Endothelial cell of hepatic sinusoid (primary cell): ENCODE measurements around the gene XIRP1.
"Not testable (repeated sequence)": the region's sequence is repeated elsewhere in the genome, so short reads cannot be mapped to it uniquely, and the experiment has no call there.

Experiments used
- in situ Hi-C: cut with HindIII; loops from 2 replicates; pipeline ENCODE4 v1.10.0; 2017; ENCODE audit warnings: low sequenced_read_pairs

The XIRP1 gene, protein sequence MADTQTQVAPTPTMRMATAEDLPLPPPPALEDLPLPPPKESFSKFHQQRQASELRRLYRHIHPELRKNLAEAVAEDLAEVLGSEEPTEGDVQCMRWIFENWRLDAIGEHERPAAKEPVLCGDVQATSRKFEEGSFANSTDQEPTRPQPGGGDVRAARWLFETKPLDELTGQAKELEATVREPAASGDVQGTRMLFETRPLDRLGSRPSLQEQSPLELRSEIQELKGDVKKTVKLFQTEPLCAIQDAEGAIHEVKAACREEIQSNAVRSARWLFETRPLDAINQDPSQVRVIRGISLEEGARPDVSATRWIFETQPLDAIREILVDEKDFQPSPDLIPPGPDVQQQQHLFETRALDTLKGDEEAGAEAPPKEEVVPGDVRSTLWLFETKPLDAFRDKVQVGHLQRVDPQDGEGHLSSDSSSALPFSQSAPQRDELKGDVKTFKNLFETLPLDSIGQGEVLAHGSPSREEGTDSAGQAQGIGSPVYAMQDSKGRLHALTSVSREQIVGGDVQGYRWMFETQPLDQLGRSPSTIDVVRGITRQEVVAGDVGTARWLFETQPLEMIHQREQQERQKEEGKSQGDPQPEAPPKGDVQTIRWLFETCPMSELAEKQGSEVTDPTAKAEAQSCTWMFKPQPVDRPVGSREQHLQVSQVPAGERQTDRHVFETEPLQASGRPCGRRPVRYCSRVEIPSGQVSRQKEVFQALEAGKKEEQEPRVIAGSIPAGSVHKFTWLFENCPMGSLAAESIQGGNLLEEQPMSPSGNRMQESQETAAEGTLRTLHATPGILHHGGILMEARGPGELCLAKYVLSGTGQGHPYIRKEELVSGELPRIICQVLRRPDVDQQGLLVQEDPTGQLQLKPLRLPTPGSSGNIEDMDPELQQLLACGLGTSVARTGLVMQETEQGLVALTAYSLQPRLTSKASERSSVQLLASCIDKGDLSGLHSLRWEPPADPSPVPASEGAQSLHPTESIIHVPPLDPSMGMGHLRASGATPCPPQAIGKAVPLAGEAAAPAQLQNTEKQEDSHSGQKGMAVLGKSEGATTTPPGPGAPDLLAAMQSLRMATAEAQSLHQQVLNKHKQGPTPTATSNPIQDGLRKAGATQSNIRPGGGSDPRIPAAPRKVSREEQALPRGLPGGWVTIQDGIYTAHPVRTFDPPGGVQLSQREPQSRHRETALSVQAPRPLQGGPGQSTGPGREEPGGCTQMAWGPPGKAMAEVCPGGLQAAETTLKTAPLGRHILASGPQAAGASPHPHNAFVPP (N-terminal part only)

DNA sequence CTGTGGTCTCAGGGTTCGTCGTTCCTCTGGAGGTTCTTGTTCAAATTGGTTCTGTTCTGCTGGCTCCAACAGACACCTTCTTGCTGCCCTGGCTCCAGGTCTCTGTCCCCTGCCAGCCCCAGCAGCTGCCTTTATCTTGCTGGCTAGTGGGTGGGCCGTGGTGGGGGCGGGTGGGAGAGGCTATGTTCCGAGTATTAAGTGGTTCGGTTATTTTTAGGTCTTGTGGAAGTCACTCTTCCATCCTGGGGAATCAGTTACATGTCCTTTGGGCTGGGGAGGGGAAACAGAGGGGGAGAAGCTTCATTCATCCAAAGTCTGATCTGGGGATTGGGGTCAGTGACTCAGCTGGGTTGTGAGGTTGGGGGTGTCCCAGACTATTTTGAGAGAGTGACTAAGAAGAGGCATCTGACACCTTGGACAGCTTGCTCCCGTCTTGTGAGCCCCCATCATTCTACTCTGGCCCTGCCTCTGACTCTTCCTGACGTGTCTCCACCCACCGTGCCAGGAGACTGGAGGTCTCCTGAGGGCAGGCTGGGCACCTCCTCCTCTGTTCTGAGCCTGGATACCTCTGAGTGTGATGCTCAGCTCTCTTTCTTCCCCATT lies at the start of gene XIRP1:
Gene XIRP1 (minus strand): TSS at position 106 of the 603 bp plus-strand sequence. CDS start 3,150 bp downstream, outside the sequence.
- in situ Hi-C loops: loop anchor here (5.0 kb wide), 3 partner anchors 85 to 110 kb away; partner anchors contain the start of genes CX3CR1, GORASP1 and TTC21A

DNA sequence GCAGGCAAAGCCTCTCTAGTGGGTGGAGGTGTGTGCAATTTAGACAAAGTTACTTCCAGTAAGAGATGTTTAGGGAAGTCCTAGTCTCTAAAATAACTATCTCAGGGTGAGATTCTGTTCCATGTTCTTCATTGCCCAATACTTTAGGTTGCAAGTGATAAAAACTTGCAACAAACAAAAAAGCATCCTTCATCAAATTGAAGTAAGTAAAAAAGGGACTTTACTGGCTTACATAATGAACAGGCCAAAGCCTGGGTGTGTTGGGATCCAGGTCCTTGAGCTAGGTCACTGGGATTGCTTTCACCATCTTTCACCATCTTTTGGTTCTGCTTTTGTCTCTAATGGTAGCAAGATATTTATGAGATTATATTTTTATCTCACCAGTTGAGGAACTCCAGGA lies 49.2 kb upstream of the XIRP1 start:
- in situ Hi-C loops: no loop called here

DNA sequence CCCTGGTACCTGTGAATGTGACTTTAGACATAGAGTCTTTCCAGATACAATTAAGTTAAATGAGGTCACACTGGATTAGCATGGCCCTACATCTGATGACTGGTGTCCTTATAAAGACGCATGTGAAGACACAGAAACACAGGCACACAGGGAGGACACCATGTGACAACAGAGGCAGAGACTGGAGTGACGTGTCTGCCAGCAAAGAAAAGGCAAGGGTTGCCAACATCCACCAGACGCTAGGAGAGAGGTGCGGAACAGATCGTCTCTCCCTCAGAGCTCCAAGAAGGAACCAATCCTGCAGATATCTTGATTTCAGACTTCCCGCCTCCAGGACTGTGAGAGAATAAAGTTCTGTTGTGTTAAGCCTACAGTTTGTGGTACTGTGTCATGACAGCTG lies 44.6 kb upstream of the XIRP1 start:
- in situ Hi-C loops: no loop called here

DNA sequence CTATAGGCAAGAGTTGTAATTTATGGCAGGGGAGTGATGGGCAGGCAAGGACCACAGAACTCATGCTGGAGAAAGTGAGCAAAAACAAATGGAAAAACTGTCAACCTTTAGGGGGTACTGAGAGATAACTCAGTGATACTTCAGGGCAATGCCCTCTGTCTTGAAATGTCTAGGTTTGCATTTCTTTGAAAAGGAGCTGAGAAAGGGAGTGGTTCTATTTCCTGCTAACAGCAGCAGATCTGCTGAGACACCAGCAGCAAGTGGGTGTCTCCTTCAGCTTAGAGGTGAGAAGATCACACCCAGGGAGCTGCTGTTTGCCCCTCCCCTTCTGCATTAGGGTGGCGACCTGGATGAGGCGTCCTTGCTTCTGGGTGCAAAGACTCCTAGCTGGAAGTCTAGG lies 42.3 kb upstream of the XIRP1 start:
- in situ Hi-C loops: no loop called here

DNA sequence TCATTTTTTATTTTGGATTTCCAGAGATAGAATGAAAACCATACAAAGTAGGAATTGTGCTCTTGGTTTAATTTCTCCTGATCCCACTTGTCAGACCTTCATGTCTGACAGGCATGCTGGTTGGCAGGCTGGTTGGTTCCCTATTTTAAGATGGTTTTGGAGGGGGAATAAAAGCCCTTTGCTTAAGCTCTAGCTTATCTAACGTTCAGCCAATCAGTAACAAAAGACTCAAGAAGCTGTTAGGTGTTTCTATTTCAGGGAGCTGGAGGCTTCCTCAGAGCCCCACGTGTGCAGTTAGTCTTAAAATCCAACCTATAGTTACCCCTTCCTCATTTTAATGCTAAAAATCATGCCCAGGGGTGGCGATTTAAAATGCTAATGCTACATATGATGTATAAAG lies 40.5 kb upstream of the XIRP1 start:
- in situ Hi-C loops: no loop called here

DNA sequence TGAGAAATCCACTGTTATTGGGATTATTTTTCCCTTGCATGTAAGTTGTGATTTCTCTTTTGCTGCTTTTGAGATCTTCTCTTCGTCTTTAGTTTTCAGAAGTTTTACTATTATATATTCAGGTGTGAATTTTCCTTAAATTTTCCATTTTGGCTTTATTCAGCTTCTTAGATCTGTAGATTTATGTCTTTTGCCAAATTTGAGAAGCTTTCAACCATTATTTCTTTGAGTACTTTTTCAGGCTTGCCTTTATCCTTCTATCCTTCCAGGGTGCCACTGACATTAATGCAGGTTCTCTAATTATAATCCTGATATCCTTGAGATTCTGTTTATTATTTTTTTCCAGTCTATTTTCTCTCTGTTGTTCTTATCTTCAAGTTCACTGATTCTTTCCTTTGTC lies 38.1 kb upstream of the XIRP1 start:
- in situ Hi-C loops: no loop called here

DNA sequence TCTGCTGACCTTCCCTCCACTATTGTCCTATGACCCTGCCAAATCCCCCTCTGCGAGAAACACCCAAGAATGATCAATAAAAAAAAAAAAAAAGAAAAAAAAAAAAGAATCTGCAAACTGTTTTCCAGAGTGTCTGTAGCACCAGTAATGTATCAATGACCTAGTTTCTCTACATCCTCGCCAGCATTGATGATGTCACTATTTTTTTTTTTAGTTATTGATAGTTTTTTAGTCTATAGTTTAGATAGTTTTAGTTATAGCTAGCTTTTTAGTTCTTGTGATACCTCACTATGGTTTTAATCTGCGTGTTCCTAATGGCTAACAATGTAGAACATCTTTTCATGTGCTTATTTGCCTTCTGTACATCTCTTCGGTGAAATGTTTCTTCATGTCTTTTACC lies 36.1 kb upstream of the XIRP1 start:
- in situ Hi-C loops: no loop called here

DNA sequence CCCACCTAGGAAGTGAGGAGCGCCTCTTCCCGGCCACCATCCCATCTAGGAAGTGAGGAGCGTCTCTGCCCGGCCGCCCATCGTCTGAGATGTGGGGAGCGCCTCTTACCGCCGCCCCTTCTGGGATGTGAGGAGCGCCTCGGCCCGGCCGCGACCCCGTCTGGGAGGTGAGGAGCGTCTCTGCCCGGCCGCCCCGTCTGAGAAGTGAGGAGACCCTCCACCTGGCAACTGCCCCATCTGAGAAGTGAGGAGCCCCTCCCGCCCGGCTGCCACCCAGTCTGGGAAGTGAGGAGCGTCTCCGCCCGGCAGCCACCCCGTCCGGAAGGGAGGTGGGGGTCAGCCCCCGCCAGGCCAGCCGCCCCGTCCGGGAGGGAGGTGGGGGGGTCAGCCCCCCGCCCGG lies 35.2 kb upstream of the XIRP1 start:
- in situ Hi-C loops: not testable (repeated sequence)

DNA sequence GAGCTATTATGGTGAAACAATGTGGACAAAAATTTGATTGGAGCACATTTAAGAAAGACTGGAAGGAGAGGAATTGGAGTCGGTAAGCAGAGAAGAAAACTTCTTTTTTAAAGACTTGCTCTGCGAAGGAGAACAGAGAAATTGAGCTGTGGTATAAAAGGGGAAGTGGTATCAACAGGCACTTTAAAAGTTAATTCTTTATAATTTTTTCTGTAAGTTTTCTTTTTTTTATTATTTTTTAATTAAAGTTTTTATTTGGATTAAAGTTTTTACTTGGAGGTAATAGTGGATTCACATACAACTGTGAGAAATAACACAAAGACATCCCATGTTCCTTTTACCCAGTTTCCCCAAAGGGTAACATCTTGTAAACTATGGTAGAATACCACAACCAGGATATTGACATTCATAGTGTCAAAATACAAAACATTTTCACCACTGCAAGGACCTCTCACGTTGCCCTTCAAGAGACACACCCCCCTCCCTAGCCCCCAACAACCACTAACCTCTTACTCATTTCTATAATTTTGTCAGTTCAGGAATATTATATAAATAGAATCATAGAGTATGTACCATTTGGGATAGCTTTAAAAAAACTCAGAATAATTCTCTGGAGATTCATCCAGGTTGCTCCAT lies 33.8 kb upstream of the XIRP1 start:
- in situ Hi-C loops: no loop called here

DNA sequence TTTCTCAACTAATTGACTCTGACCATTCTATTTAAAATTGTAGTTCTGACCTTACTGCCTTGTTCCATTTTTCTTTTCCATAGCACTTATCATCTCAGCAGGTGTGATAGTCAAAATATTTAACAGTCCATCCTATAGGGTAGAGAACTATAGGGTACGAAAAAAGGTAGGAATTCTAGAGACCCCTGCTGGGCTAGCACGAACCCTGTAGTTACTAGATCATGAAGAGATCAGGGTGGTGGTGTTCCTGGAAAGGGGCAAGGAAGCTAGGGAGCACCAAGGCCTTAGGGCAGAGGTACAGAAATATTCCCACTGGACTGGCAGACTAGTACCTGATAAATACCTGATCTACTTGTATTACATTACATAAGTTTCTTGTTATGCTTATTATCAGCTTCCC lies 31.9 kb upstream of the XIRP1 start:
- in situ Hi-C loops: no loop called here

DNA sequence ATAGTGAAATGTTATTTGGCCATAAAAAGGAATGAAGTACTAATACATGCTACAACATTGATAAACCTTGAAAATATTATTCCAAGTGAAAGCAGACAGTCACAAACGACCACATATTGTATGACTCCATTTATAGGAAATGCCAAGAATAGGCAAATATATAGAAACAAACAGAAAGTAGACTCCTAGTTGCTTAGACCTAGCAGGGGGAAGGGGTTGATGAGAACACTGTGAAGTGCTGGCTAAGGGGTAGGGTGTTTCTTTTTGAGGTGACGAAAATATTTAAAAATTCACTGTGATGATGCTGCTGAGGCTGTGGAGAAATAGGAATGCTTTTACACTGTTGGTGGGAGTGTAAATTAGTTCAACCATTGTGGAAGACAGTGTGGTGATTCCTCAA lies 30.5 kb upstream of the XIRP1 start:
- in situ Hi-C loops: no loop called here

DNA sequence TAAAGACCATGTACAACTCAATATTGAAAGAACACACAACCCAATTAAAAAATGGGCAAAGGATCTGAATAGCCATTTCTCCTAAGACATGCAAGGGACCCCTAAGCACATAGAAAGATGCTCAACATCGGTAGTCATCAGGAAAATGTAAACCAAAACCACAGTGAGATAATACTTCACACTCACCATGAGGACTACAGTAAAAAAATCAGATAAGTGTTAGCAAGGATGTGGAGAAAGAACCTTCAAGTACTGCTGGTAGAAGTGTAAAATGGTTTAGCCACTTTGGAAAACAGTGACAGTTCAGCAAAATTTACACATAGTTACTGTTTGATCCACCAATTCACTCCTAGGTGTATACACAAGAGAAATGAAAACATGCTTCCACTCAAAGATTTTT lies 30.1 kb upstream of the XIRP1 start:
- in situ Hi-C loops: no loop called here

DNA sequence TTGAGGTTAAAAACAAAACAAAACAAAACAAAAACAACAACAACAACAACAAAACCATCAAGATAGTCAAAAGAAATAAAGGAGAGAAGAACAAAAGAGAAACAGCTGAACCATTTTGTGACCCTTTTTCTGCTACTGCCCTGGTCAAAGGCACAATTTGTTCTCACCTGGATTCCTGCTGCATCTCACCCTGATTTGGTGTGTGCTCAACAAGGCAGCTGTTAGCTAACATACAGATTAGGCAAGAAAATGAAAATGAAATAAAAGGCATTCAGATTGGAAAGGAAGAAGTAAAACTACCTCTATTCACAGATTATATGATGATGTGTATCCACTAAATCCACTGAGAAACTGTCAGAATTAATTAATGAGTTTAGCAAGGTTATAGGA lies 28.7 kb upstream of the XIRP1 start:
- in situ Hi-C loops: no loop called here

DNA sequence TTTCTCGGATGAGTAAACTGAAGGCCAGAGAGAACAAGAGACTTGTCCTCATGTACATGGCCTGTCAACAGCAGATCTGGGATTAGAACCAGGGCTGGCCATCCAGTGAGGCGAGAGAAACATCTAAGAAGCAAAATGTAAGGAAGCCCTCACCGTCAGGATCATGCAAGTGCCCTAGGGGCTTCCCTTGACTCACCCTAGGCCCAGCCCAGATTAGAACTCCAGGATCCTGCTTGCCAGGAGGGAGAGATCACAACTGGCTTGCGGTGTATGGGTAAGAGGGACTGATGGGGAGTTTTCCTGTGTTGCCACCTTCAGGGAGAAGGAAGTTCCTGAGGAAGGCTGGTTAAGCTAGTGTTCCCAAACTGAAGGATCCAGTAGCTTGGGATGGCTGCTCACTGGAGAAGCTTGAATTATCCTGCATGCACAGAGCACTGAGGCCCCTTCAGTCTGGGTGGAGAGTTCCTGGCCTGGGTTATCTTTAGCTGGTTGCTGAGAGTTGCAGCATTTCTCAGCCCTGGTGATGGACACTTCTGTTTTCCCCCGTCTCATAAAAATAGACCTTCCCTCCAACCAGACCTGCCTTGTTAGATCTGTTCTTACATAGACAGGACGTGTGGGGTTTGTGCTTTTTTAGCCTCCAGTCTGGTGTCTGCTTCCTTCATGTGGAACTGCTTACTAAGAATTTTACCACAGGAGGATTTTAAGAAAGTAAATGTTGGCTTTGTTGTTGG lies 28.2 kb upstream of the XIRP1 start:
- in situ Hi-C loops: no loop called here

DNA sequence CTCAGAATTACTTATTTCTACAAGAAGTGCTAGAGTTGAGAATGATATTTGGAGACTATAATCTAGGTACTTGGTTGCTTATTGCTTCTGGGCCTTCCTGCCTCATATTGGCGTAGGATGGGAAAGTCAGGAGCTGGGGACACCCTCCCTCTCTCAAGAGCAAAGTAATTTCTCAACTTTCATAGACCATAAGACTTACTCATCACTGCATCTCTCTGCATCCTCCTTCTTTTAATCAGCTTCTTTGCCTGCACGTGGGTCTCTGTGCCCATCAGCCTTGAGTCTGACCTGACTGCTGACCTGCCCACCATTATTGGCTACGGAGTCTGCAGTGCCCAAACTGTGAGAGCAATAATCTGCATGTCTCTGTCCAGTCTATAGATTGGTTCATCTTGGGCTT lies 27.3 kb upstream of the XIRP1 start:
- in situ Hi-C loops: no loop called here

DNA sequence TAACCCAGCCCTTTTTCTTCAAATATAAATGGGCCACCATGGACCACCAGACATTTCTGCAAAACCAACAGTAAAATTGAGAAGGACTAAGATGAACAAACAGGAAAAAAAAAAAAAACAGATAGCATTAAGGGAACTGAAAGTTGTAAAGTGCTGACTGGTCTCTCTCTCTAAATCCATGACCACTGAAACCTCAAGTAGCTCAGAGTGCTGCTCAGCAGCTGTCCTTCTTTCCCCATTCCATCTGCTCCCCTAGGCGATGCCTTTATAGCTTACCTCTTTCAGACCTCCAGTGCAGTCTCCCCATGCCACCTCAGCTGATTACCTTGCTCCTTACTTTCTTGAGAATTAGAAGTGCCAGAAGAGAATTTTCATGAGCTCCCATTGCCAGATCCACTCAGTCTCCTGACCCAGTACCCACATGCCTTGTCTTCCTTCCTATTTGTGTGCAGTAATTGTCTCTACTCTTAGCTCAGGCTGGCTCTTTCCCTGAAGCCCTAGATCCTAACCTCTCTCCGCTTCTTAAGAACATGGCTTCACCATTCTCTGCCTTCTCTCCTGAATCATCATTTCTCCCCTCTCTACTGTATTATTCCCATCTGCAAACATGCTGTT lies 23.9 kb upstream of the XIRP1 start:
- in situ Hi-C loops: no loop called here

DNA sequence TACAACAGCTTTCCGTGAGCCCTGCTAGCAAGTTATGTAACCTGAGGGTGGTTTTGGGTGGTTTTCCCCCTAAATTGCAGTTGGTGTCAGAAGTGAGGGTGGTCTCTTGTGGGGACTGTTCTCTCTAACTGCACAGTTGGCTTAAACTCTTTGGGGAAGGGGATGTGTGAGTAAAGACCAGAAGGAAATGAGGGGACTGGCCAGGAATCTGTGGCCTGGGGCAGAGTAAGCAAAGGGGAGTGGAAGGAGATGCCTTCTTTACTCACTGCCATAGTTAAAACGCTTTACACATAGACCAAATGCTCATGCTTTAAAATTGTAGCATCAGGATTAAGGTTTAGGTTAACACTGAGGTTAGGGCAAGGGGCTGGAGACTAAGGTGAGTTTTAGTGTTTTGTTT lies 21.2 kb upstream of the XIRP1 start:
- in situ Hi-C loops: loop anchor here (5.0 kb wide), 1 partner anchor 96 kb away; no protein-coding TSS in a partner anchor

DNA sequence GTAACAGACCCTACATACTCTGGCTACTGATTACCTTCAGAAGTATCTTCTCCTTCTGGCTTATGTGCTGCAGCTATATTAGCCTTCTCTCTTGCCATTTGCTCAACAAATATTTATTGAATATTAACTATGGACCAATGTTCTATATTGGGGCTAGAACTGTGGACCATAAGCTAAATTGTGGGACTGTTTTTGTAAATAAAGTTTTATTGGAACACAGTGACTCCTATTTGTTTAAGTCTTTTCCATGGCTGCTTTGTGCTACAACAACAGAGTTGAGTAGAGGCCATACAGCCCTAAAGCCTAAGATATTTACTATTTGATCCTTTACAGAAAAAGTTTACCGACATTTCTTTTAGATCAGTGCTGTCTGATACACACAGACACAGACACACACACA lies 20.3 kb upstream of the XIRP1 start:
- in situ Hi-C loops: loop anchor here (5.0 kb wide), 1 partner anchor 95 kb away; no protein-coding TSS in a partner anchor
